SK-N-SH treated with all-trans-retinoic acid at 6 μM for 48 hours (cell line): ENCODE results near the gene MKRN3.

Experiments
- ATAC-seq: fragments of 200-7000 bp; cut with Tn5 transposase; 3 replicates; pipeline ENCODE4 v1.9.1; 2020; ENCODE audit warnings: mild to moderate bottlenecking, moderate library complexity
- ARNTL ChIP-seq: fragments of 450-650 bp; formaldehyde crosslinking; IDR thresholded peaks from 2 replicates; pipeline ENCODE4 v1.5.0; 2020; ENCODE audit warnings: low read depth, mild to moderate bottlenecking, moderate library complexity, borderline replicate concordance
- BACH2 ChIP-seq: fragments of 250-450 bp; sonication (Bioruptor Pico); IDR thresholded peaks from 2 replicates; pipeline ENCODE4 v1.9.0; 2021; ENCODE audit warnings: mild to moderate bottlenecking, borderline replicate concordance
- CREB5 ChIP-seq: fragments of 250-450 bp; sonication (Bioruptor Pico); IDR thresholded peaks from 2 replicates; pipeline ENCODE4 v1.5.1; 2020; ENCODE audit warnings: low read depth, mild to moderate bottlenecking, moderate library complexity
- CSRNP3 ChIP-seq: fragments of 250-450 bp; sonication (Bioruptor Pico); IDR thresholded peaks from 2 replicates; pipeline ENCODE4 v1.5.1; 2021; ENCODE audit warnings: mild to moderate bottlenecking, moderate library complexity
- ESRRG ChIP-seq: fragments of 250-450 bp; sonication (Bioruptor Pico); IDR thresholded peaks from 2 replicates; pipeline ENCODE4 v1.6.1; 2021; ENCODE audit warnings: mild to moderate bottlenecking
- GLIS3 ChIP-seq: fragments of 250-450 bp; sonication (Bioruptor Pico); IDR thresholded peaks from 2 replicates; pipeline ENCODE4 v1.5.0; 2020; ENCODE audit warnings: mild to moderate bottlenecking, moderate library complexity
- ISL1 ChIP-seq: fragments of 250-450 bp; sonication (Bioruptor Pico); IDR thresholded peaks from 2 replicates; pipeline ENCODE4 v2.1.2; 2022; ENCODE audit warnings: mild to moderate bottlenecking, moderate library complexity
- OSR1 ChIP-seq: fragments of 250-450 bp; sonication (Bioruptor Pico); IDR thresholded peaks from 2 replicates; pipeline ENCODE4 v1.8.0; 2022; ENCODE audit warnings: moderate library complexity, mild to moderate bottlenecking, inconsistent platforms
- PATZ1 ChIP-seq: fragments of 250-450 bp; sonication (Bioruptor Pico); IDR thresholded peaks from 2 replicates; pipeline ENCODE4 v1.8.0; 2020; ENCODE audit warnings: mild to moderate bottlenecking, moderate library complexity, borderline replicate concordance
- PPARA ChIP-seq: fragments of 250-450 bp; sonication (Bioruptor Pico); IDR thresholded peaks from 2 replicates; pipeline ENCODE4 v1.5.0; 2020; ENCODE audit warnings: mild to moderate bottlenecking, borderline replicate concordance
- RARB ChIP-seq: fragments of 250-450 bp; sonication (Bioruptor Pico); IDR thresholded peaks from 2 replicates; pipeline ENCODE4 v1.8.0; 2021; ENCODE audit warnings: mild to moderate bottlenecking, moderate library complexity
- TOX ChIP-seq: fragments of 250-450 bp; sonication (Bioruptor Pico); IDR thresholded peaks from 2 replicates; pipeline ENCODE4 v1.8.0; 2021; ENCODE audit warnings: mild to moderate bottlenecking, moderate library complexity, borderline replicate concordance
- ZC3H10 ChIP-seq: fragments of 250-450 bp; sonication (Bioruptor Pico); IDR thresholded peaks from 2 replicates; pipeline ENCODE4 v1.5.1; 2021; ENCODE audit warnings: mild to moderate bottlenecking, moderate library complexity
- ZFP3 ChIP-seq: fragments of 250-450 bp; sonication (Bioruptor Pico); IDR thresholded peaks from 2 replicates; pipeline ENCODE4 v1.5.0; 2020; ENCODE audit warnings: mild to moderate bottlenecking, moderate library complexity
- ZFP30 ChIP-seq: fragments of 450-650 bp; formaldehyde crosslinking; IDR thresholded peaks from 2 replicates; pipeline ENCODE4 v1.5.0; 2022; ENCODE audit warnings: mild to moderate bottlenecking, moderate library complexity
- ZNF565 ChIP-seq: fragments of 450-650 bp; formaldehyde crosslinking; conservative IDR thresholded peaks from 2 replicates; pipeline ENCODE4 v1.5.0; 2020; ENCODE audit warnings: low read depth, mild to moderate bottlenecking, moderate library complexity
- ZNF70 ChIP-seq: fragments of 450-650 bp; formaldehyde crosslinking; IDR thresholded peaks from 2 replicates; pipeline ENCODE4 v1.5.0; 2020; ENCODE audit warnings: mild to moderate bottlenecking, moderate library complexity
- ZNF8 ChIP-seq: fragments of 450-650 bp; formaldehyde crosslinking; IDR thresholded peaks from 2 replicates; pipeline ENCODE4 v1.5.0; 2020; ENCODE audit warnings: mild to moderate bottlenecking, moderate library complexity
- TF ChIP-seq, protein P1 (sequence below): fragments of 250-450 bp; sonication (Bioruptor Pico); IDR thresholded peaks from 2 replicates; pipeline ENCODE4 v1.8.0; 2021; ENCODE audit warnings: low read depth, mild to moderate bottlenecking, moderate library complexity, borderline replicate concordance
- TF ChIP-seq, protein P2 (sequence below): fragments of 250-450 bp; sonication (Bioruptor Pico); IDR thresholded peaks from 2 replicates; pipeline ENCODE4 v1.5.0; 2020; ENCODE audit warnings: mild to moderate bottlenecking, moderate library complexity

MKRN3 gene

GRCh38 chr15:23538648-23539047 lies 26.8 kb upstream of the MKRN3 start (continued):
- TF ChIP-seq GLIS3 (CRISPR knock-in tag) = no peak
- TF ChIP-seq ARNTL = no peak
- no peak for TF ChIP-seq ZNF565
- no peak for TF ChIP-seq ZFP30

GRCh38 chr15:23539892-23540291 lies 25.6 kb upstream of the MKRN3 start:
- no peak for ATAC-seq
- TF ChIP-seq, protein P1, sequence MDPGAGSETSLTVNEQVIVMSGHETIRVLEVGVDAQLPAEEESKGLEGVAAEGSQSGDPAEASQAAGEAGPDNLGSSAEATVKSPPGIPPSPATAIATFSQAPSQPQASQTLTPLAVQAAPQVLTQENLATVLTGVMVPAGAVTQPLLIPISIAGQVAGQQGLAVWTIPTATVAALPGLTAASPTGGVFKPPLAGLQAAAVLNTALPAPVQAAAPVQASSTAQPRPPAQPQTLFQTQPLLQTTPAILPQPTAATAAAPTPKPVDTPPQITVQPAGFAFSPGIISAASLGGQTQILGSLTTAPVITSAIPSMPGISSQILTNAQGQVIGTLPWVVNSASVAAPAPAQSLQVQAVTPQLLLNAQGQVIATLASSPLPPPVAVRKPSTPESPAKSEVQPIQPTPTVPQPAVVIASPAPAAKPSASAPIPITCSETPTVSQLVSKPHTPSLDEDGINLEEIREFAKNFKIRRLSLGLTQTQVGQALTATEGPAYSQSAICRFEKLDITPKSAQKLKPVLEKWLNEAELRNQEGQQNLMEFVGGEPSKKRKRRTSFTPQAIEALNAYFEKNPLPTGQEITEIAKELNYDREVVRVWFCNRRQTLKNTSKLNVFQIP (CRISPR knock-in tag) = no peak
- TF ChIP-seq ZNF565 = no peak
- TF ChIP-seq, all 23 proteins: peak for 0

DNA sequence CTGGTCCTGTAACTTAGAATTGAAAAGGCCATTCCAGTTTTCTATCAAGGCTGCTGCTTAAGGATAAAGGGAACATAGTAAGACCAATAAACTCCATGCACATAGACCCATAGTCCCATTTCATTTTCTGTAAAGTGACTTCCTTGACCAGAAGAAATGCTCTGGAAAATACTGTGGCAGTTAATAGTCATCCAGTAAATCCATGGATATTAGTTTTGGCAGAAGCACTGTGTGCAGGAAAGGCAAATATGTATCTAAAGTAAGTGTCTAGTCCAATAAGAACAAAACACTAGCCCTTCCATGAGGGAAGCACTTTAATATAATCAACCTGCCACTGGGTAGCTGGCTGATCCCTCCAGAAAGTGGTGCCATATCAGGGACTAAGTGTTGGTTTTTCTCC lies 19.3 kb upstream of the MKRN3 start:
- TF ChIP-seq ZFP3 (CRISPR knock-in tag) = no peak
- TF ChIP-seq, protein P1 (CRISPR knock-in tag) = no peak
- no peak for TF ChIP-seq ZNF70 (CRISPR knock-in tag)
- TF ChIP-seq, protein P2, sequence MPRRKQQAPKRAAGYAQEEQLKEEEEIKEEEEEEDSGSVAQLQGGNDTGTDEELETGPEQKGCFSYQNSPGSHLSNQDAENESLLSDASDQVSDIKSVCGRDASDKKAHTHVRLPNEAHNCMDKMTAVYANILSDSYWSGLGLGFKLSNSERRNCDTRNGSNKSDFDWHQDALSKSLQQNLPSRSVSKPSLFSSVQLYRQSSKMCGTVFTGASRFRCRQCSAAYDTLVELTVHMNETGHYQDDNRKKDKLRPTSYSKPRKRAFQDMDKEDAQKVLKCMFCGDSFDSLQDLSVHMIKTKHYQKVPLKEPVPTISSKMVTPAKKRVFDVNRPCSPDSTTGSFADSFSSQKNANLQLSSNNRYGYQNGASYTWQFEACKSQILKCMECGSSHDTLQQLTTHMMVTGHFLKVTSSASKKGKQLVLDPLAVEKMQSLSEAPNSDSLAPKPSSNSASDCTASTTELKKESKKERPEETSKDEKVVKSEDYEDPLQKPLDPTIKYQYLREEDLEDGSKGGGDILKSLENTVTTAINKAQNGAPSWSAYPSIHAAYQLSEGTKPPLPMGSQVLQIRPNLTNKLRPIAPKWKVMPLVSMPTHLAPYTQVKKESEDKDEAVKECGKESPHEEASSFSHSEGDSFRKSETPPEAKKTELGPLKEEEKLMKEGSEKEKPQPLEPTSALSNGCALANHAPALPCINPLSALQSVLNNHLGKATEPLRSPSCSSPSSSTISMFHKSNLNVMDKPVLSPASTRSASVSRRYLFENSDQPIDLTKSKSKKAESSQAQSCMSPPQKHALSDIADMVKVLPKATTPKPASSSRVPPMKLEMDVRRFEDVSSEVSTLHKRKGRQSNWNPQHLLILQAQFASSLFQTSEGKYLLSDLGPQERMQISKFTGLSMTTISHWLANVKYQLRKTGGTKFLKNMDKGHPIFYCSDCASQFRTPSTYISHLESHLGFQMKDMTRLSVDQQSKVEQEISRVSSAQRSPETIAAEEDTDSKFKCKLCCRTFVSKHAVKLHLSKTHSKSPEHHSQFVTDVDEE (CRISPR knock-in tag) = no peak
- TF ChIP-seq PPARA = no peak
- no peak for TF ChIP-seq ESRRG
- TF ChIP-seq CSRNP3 = no peak
- TF ChIP-seq OSR1 = no peak
- no peak for TF ChIP-seq TOX (CRISPR knock-in tag)
- TF ChIP-seq ZNF8 (CRISPR knock-in tag) = no peak
- no peak for TF ChIP-seq ZNF565
- TF ChIP-seq ISL1 (CRISPR knock-in tag) = no peak
- no peak for TF ChIP-seq ARNTL
- no peak for TF ChIP-seq ZC3H10 (CRISPR knock-in tag)
- TF ChIP-seq BACH2 (CRISPR knock-in tag) = no peak
- TF ChIP-seq RARB (CRISPR knock-in tag) = no peak
- TF ChIP-seq CREB5 (CRISPR knock-in tag) = no peak
- no peak for TF ChIP-seq PATZ1 (CRISPR knock-in tag)
- no peak for TF ChIP-seq ZFP30
- ATAC-seq = no peak
